Activated naive CD8-positive, alpha-beta T cell treated with anti-CD3 and anti-CD28 coated beads, Interleukin-2, amount 10 ng/mL, durations not matched to agents 7 days and 5 days (primary cell): ENCODE measurements around the gene PTH2. TPM values are rescaled to one million over a fixed set of nuclear protein-coding genes. Genes with fewer than 3 reads are reported as not detected.
"Not testable (repeated sequence)": the region's sequence is repeated elsewhere in the genome, so short reads cannot be mapped to it uniquely, and the experiment has no call there.

Experiments
- ATAC-seq: fragments of 150-1000 bp; cut with Tn5 transposase; one replicate; pipeline ENCODE4 v1.10.0; 2021; ENCODE audit warnings: low read depth, moderate library complexity
- POLR2A ChIA-PET: fragments of 350-600 bp; sonication (Branson Sonifier 250); formaldehyde crosslinking; loops from one replicate; lab custom pipeline; 2021; ENCODE audit warnings: antibody characterized with exemption; lab: Charles Lee
- DNase-seq: peaks from one replicate; pipeline ENCODE4 v3.0.0; 2021
- H3K27ac Mint-ChIP-seq: one replicate; pipeline ENCODE4 v1.8.0; 2022; ENCODE audit warnings: mild to moderate bottlenecking, mixed read lengths
- H3K27me3 Mint-ChIP-seq: one replicate; pipeline ENCODE4 v1.8.0; 2022; ENCODE audit warnings: mild to moderate bottlenecking, moderate library complexity, mixed read lengths
- H3K36me3 Mint-ChIP-seq: one replicate; pipeline ENCODE4 v1.8.0; 2021; ENCODE audit warnings: mild to moderate bottlenecking, mixed read lengths
- H3K4me1 Mint-ChIP-seq: one replicate; pipeline ENCODE4 v1.8.0; 2021; ENCODE audit warnings: mixed read lengths
- H3K4me3 Mint-ChIP-seq: one replicate; pipeline ENCODE4 v1.8.0; 2022; ENCODE audit warnings: mild to moderate bottlenecking, moderate library complexity, mixed read lengths
- H3K9me3 Mint-ChIP-seq: one replicate; pipeline ENCODE4 v1.8.0; 2021; ENCODE audit warnings: mixed read lengths
- total RNA-seq, 2 experiments: library from RNA; stranded (reverse); gene quantifications; one replicate each; pipeline ENCODE4 v1.2.3, GENCODE V29; 2021

Gene PTH2
- total RNA-seq, 2 experiments from 2014 or later = not detected

GRCh38 chr19:49444100-49444700 lies 21.0 kb upstream of the PTH2 start:
- H3K4me3 Mint-ChIP-seq = peak overlapping the region; percentile 87

GRCh38 chr19:49443366-49444099 lies 20.3 kb upstream of the PTH2 start:
- POLR2A ChIA-PET = interaction anchor here (0.7 to 2.1 kb wide), 9 partner anchors 8 to 52 kb away, joined by 3 to 10 read pairs (median 6); partner anchors contain the start of genes ALDH16A1 and PIH1D1
- Mint-ChIP-seq H3K9me3 (no peaks in the 10 kb centered on the region), H3K27me3 (peaks cover 40% of the 10 kb centered on the region), H3K4me1 (peaks cover 31% of the 10 kb centered on the region), H3K27ac (peak overlapping the region; percentile 91), H3K4me3 (peak overlapping the region; percentile 87), H3K36me3 (peaks cover 8% of the 10 kb centered on the region)
- ATAC-seq = peak; percentile 88
- peak; percentile 98 for DNase-seq

More at GRCh38 chr19:49444100-49444700, 21.0 kb upstream of the PTH2 start:
- not testable (repeated sequence) for H3K36me3 Mint-ChIP-seq, H3K9me3 Mint-ChIP-seq, DNase-seq, ATAC-seq
- H3K27me3 Mint-ChIP-seq = peaks cover 33% of the 10 kb centered on the region
- peak overlapping the region; percentile 91 for H3K27ac Mint-ChIP-seq
- H3K4me1 Mint-ChIP-seq = peaks cover 33% of the 10 kb centered on the region
- POLR2A ChIA-PET = interaction anchor here (0.7 to 2.1 kb wide), 5 partner anchors 9 to 115 kb away, joined by 3 to 8 read pairs (median 6); partner anchors contain the start of gene ALDH16A1

GRCh38 chr19:49442771-49443365 lies 19.6 kb upstream of the PTH2 start:
- DNase-seq = peak; percentile 76
- POLR2A ChIA-PET = interaction anchor here (0.6 to 1.6 kb wide), 7 partner anchors 9 to 53 kb away, joined by 3 to 10 read pairs (median 4); partner anchors contain the start of genes ALDH16A1 and PIH1D1
- Mint-ChIP-seq H3K4me1 (peaks cover 29% of the 10 kb centered on the region), H3K9me3 (no peaks in the 10 kb centered on the region), H3K27me3 (peaks cover 46% of the 10 kb centered on the region), H3K27ac (peak overlapping the region; percentile 91), H3K4me3 (peak overlapping the region; percentile 87), H3K36me3 (peaks cover 3% of the 10 kb centered on the region)
- peak; percentile 12 for ATAC-seq

GRCh38 chr19:49442354-49442753 lies 19.1 kb upstream of the PTH2 start:
- peak overlapping the region; percentile 87 for H3K4me3 Mint-ChIP-seq
- DNase-seq (no peak), ATAC-seq (no peak)
- peaks cover 3% of the 10 kb centered on the region for H3K36me3 Mint-ChIP-seq
- POLR2A ChIA-PET = interaction anchor here (0.6 to 1.6 kb wide), 6 partner anchors 9 to 51 kb away, joined by 3 to 10 read pairs (median 4); partner anchors contain the start of genes ALDH16A1 and PIH1D1
- H3K9me3 Mint-ChIP-seq = no peaks in the 10 kb centered on the region
- H3K27me3 Mint-ChIP-seq = peaks cover 51% of the 10 kb centered on the region
- peaks cover 29% of the 10 kb centered on the region for H3K4me1 Mint-ChIP-seq
- peak overlapping the region; percentile 64 for H3K27ac Mint-ChIP-seq

GRCh38 chr19:49441960-49442350 lies 18.7 kb upstream of the PTH2 start:
- peaks cover 3% of the 10 kb centered on the region for H3K36me3 Mint-ChIP-seq
- no peak for ATAC-seq
- H3K27me3 Mint-ChIP-seq = peaks cover 55% of the 10 kb centered on the region
- H3K27ac Mint-ChIP-seq = peak overlapping the region; percentile 64
- H3K9me3 Mint-ChIP-seq = no peaks in the 10 kb centered on the region
- peak overlapping the region; percentile 87 for H3K4me3 Mint-ChIP-seq
- DNase-seq = no peak
- peaks cover 29% of the 10 kb centered on the region for H3K4me1 Mint-ChIP-seq
- POLR2A ChIA-PET = interaction anchor here (1.1 to 1.6 kb wide), 3 partner anchors 27 to 32 kb away, joined by 3 to 10 read pairs (median 4); no protein-coding TSS in a partner anchor

- H3K36me3 Mint-ChIP-seq = peaks cover 3% of the 10 kb centered on the region
- ATAC-seq = peak; percentile 7
- DNase-seq = no peak
- H3K4me1 Mint-ChIP-seq = peaks cover 31% of the 10 kb centered on the region
- H3K4me3 Mint-ChIP-seq = peak within 1 kb of the TSS; percentile 87
- H3K9me3 Mint-ChIP-seq = no peaks in the 10 kb centered on the region
- peaks cover 61% of the 10 kb centered on the region for H3K27me3 Mint-ChIP-seq
- POLR2A ChIA-PET = interaction anchor here (1.1 to 1.6 kb wide), 3 partner anchors 28 to 51 kb away, joined by 3 to 4 read pairs (median 3); no protein-coding TSS in a partner anchor
- peak within 1 kb of the TSS; percentile 64 for H3K27ac Mint-ChIP-seq
Measured at GRCh38 chr19:49441210-49441959, 18.1 kb upstream of the PTH2 start, which contains the start of gene SLC17A7. TSS of gene SLC17A7 (minus strand) at chr19:49441527. CDS start at chr19:49441379, 148 bp downstream.

- Mint-ChIP-seq H3K27me3 (peaks cover 69% of the 10 kb centered on the region), H3K36me3 (peaks cover 2% of the 10 kb centered on the region), H3K4me3 (peak overlapping the region; percentile 51), H3K4me1 (peaks cover 35% of the 10 kb centered on the region), H3K9me3 (no peaks in the 10 kb centered on the region), H3K27ac (no peak overlapping the region)
- DNase-seq (no peak), ATAC-seq (no peak)
- POLR2A ChIA-PET = interaction anchor here (1.1 to 1.6 kb wide), 4 partner anchors 13 to 50 kb away, joined by 3 read pairs; partner anchors contain the start of gene ALDH16A1
Measured at GRCh38 chr19:49440439-49441209, 17.4 kb upstream of the PTH2 start.

GRCh38 chr19:49439836-49440235 lies 16.6 kb upstream of the PTH2 start:
- Mint-ChIP-seq H3K9me3 (no peaks in the 10 kb centered on the region), H3K27me3 (peaks cover 77% of the 10 kb centered on the region), H3K36me3 (peaks cover 2% of the 10 kb centered on the region), H3K4me1 (peaks cover 32% of the 10 kb centered on the region), H3K4me3 (no peak overlapping the region), H3K27ac (no peak overlapping the region)
- no peak for DNase-seq
- ATAC-seq = no peak
- POLR2A ChIA-PET = interaction anchor here (1.3 to 1.6 kb wide), 3 partner anchors 13 to 50 kb away, joined by 3 read pairs; partner anchors contain the start of gene ALDH16A1

GRCh38 chr19:49438261-49438660 lies 15.0 kb upstream of the PTH2 start:
- POLR2A ChIA-PET = no interaction called here
- ATAC-seq (no peak), DNase-seq (no peak)
- H3K4me1 Mint-ChIP-seq = peaks cover 29% of the 10 kb centered on the region
- peaks cover 91% of the 10 kb centered on the region for H3K27me3 Mint-ChIP-seq
- H3K27ac Mint-ChIP-seq = no peak overlapping the region
- H3K4me3 Mint-ChIP-seq = no peak overlapping the region
- H3K9me3 Mint-ChIP-seq = no peaks in the 10 kb centered on the region
- H3K36me3 Mint-ChIP-seq = no peaks in the 10 kb centered on the region

GRCh38 chr19:49437231-49437630 lies 14.0 kb upstream of the PTH2 start:
- H3K4me1 Mint-ChIP-seq = peaks cover 27% of the 10 kb centered on the region
- H3K36me3 Mint-ChIP-seq = no peaks in the 10 kb centered on the region
- no peaks in the 10 kb centered on the region for H3K9me3 Mint-ChIP-seq
- DNase-seq (no peak), ATAC-seq (no peak)
- no peak overlapping the region for H3K4me3 Mint-ChIP-seq
- POLR2A ChIA-PET = no interaction called here
- H3K27ac Mint-ChIP-seq = no peak overlapping the region
- H3K27me3 Mint-ChIP-seq = peaks cover 96% of the 10 kb centered on the region

- no peak overlapping the region for H3K27ac Mint-ChIP-seq
- POLR2A ChIA-PET = interaction anchor here (0.8 to 0.9 kb wide), 2 partner anchors 17 to 45 kb away, joined by 3 to 4 read pairs; partner anchors contain the start of gene ALDH16A1
- DNase-seq (peak; percentile 73), ATAC-seq (no peak)
- H3K27me3 Mint-ChIP-seq = peaks cover 96% of the 10 kb centered on the region
- peaks cover 23% of the 10 kb centered on the region for H3K4me1 Mint-ChIP-seq
- H3K4me3 Mint-ChIP-seq = no peak overlapping the region
- H3K9me3 Mint-ChIP-seq = no peaks in the 10 kb centered on the region
- H3K36me3 Mint-ChIP-seq = no peaks in the 10 kb centered on the region
Measured at GRCh38 chr19:49436381-49437017, 13.3 kb upstream of the PTH2 start.
